ENCODE measurements around the gene AP1M1. TPM values are rescaled to one million over a fixed set of nuclear protein-coding genes. Genes with fewer than 3 reads are reported as not detected.
A peak's percentile ranks its signal among the peaks of the same experiment; 100 is the strongest.

Gene AP1M1
- total and polyA plus RNA-seq, 2 experiments from 2014 or later, result 114 to 158 TPM

GRCh38 chr19:16193466-16193865, 4.2 kb upstream of the AP1M1 start:
- DNase-seq (ENCODE audit: low read depth in 1 of 2, low spot score in 1 of 2), result no peak
- no peak for TF ChIP-seq CTCF (IDR thresholded peaks at IDR 0.05; ENCODE audit: low read depth, low read length)
- peaks cover 25% of the 10 kb centered on the region for H3K36me3 ChIP-seq
- H3K9me3 ChIP-seq (ENCODE audit: low read depth), result no peaks in the 10 kb centered on the region
- H3K27ac ChIP-seq, result no peak overlapping the region
- H3K27me3 ChIP-seq, result no peaks in the 10 kb centered on the region
- peaks cover 6% of the 10 kb centered on the region for H3K4me1 ChIP-seq (ENCODE audit: low read depth)
- H3K4me3 ChIP-seq, result no peak overlapping the region

GRCh38 chr19:16197188-16197621, 506 bp upstream of the AP1M1 start:
- no peak for TF ChIP-seq CTCF (IDR thresholded peaks at IDR 0.05; ENCODE audit: low read depth, low read length)
- H3K4me3 ChIP-seq, result peak overlapping the region; percentile 93
- DNase-seq (ENCODE audit: low read depth in 1 of 2, low spot score in 1 of 2), result peak in 1 of 2 donors; percentile 58
- H3K36me3 ChIP-seq, result peaks cover 2% of the 10 kb centered on the region
- no peaks in the 10 kb centered on the region for H3K9me3 ChIP-seq (ENCODE audit: low read depth)
- peak overlapping the region; percentile 79 for H3K27ac ChIP-seq
- peaks cover 6% of the 10 kb centered on the region for H3K4me1 ChIP-seq (ENCODE audit: low read depth)
- H3K27me3 ChIP-seq, result no peaks in the 10 kb centered on the region

- Histone ChIP-seq H3K9me3 (ENCODE audit: low read depth) (no peaks in the 10 kb centered on the region), H3K4me1 (ENCODE audit: low read depth) (peaks cover 6% of the 10 kb centered on the region), H3K27ac (no peak overlapping the region), H3K27me3 (no peaks in the 10 kb centered on the region), H3K4me3 (peak overlapping the region; percentile 93), H3K36me3 (no peaks in the 10 kb centered on the region)
- TF ChIP-seq CTCF (IDR thresholded peaks at IDR 0.05; ENCODE audit: low read depth, low read length), result no peak
- no peak for DNase-seq (ENCODE audit: low read depth in 1 of 2, low spot score in 1 of 2)
Observed at GRCh38 chr19:16198370-16198651, 600 bp downstream of the AP1M1 start.

GRCh38 chr19:16199275-16199932, 1.7 kb downstream of the AP1M1 start:
- TF ChIP-seq CTCF (IDR thresholded peaks at IDR 0.05; ENCODE audit: low read depth, low read length), result no peak
- DNase-seq (ENCODE audit: low read depth in 1 of 2, low spot score in 1 of 2), result no peak
- H3K27ac ChIP-seq, result no peak overlapping the region

GRCh38 chr19:16200038-16201010, 2.6 kb downstream of the AP1M1 start:
- H3K27ac ChIP-seq, result no peak overlapping the region
- peak in 1 of 2 donors; percentile 80 for DNase-seq (ENCODE audit: low read depth in 1 of 2, low spot score in 1 of 2)
- no peaks in the 10 kb centered on the region for H3K27me3 ChIP-seq
- TF ChIP-seq CTCF (IDR thresholded peaks at IDR 0.05; ENCODE audit: low read depth, low read length), result peak; percentile 3
- peaks cover 6% of the 10 kb centered on the region for H3K4me1 ChIP-seq (ENCODE audit: low read depth)
- no peak overlapping the region for H3K4me3 ChIP-seq
- no peaks in the 10 kb centered on the region for H3K36me3 ChIP-seq
- H3K9me3 ChIP-seq (ENCODE audit: low read depth), result no peaks in the 10 kb centered on the region

More at GRCh38 chr19:16199275-16199932, 1.7 kb downstream of the AP1M1 start:
- Histone ChIP-seq H3K27me3 (no peaks in the 10 kb centered on the region), H3K4me1 (ENCODE audit: low read depth) (peaks cover 6% of the 10 kb centered on the region), H3K9me3 (ENCODE audit: low read depth) (no peaks in the 10 kb centered on the region), H3K4me3 (no peak overlapping the region), H3K36me3 (no peaks in the 10 kb centered on the region)

All from cardiac muscle cell (in vitro differentiated cells and primary cell).